OCI-M2 (cell line): ENCODE results near the gene MTMR1.

ENCODE experiments used
- DNase-seq: peaks from one replicate; lab custom pipeline; 2025; ENCODE audit not compliant: unreplicated experiment; lab: John Stamatoyannopoulos, UW

MTMR1 gene

DNA sequence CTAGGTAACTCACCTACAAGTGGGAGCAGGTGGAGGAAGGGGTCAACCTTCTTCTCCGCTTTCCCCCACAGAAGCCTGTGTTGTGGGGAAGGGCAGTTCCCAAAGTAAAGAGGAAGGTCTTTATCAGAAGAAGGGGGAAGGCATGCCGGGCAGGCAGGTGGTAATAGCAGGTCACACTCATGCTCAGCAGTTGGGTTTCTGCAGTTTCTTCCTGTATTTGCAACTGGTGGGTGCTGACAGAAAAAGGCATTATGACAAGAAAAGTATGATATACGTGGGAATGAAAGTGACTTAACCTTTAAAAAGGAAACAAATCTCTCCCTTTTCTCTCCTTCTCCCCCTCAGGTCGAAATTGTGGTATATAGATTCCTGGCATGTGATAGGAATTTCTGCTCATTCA, 3.7 kb downstream of the MTMR1 start:
- no peak for DNase-seq

DNA sequence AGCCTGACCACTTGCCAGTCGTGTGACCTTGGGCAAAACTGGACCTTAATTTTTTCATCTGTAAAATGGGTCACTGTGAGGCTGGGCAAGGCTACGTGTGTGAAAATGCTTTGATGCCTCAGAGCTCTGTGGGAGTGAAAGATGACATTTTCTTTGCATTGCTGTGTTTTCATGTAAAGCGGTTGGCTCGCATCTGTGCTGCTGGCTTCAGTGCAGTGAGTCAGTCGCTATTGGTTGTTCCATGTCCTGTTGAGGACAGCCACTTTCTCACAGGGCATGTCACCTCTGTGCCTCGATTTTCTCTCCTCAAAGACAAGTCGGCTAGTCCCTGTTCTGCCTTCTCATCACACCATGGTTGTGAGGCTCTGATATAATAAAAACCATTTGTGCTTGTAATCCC, 4.4 kb downstream of the MTMR1 start:
- no peak for DNase-seq

DNA sequence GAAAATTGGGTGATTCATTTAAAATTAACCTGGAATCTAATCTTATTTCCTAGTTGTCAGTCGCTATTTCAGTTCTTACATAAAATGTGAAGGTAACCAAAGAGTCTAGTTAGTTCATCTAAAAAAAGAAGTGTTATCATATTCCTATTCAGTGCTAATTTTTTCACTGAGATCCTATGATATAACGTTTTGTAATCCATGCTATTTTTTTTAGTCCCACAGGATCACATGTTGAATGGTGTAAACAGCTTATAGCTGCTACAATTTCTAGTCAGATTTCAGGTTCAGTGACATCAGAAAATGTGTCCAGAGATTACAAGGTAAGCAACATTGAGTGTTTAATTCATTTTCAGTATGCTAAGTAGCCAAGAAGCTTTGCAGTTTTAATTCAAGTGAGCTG, 5.8 kb downstream of the MTMR1 start:
- no peak for DNase-seq

DNA sequence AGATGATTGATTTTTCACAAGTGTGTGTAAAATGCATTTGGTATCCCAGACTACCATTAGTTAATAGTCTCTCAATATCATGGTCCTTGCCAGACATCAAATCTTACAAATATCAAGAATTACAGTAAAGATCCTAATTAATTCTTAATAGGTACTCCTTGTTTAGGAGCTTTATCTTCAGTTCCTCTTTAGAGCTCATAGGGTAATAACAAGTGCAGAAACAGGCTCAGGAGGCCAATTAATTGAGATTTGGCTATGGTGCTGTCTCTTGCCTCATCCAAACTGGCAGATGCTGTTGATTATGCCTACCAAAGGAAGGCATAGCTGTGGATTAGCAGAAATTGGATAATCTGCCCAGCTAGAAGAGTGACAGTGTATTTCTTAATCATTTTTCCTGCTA, 6.9 kb downstream of the MTMR1 start:
- no peak for DNase-seq

DNA sequence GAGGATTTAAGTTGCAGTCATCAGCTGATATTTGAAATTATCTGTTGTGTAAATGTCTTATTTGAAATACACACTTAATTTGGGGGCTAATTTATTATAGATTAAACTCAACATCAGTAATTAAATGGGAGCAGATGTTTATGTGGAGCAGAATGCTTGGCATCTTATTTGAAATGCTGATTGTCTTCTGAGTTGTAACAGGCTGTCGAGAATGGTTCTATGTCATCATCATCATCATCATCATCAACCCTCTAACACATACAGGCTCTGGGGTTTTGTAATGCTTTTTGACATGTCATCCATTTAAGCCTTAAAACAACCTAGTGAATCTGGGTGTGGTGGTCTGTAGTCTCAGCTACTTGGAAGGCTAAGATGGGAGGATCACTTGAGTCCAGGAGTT, 8.2 kb downstream of the MTMR1 start:
- DNase-seq, result no peak

DNA sequence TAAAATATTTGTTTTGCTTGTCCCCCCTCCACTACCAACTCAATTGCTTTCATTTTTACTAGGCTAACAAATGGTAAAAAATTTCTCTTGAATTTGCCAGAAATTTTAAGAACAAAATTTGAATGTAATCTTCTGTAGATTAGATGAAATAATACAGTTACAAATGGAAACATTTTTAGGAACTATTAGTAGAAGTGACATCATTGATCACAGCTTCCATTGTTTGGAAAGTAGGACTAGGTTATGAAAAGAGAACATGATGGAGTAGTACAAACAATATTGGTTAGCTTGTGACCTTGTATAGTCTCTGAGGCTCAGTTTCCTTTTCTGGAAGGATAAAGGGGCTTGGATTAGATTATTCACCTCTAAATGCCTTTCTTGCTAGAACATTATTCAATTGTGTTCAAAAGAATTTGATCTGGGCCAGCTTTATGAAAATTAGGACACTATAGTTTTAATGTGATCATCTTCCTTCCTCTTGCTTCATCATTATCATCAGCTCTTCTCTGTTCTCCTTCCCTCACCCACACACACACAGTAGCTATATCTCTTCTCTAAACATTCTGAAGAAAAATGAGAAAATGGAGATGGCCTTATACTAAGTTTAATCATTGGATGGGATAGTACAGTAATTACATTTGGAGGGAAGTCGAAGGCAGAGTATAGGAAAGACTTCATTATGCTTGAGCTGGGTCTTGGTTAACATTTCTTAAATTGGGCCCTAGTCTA, 9.9 kb downstream of the MTMR1 start:
- DNase-seq, result no peak

DNA sequence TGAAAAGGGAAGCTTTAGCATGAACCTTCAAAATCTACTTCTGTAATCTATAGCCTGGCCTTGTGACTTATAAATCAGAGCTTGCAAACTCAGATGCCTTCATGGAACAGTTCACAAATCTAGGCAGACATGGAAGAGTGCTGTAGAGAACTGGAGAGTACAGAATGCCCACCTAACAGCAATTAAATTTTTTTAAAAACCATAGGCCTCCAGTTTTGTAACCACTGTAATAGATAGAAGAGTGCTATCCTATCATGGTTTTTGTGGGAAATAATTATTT, 10.4 kb downstream of the MTMR1 start:
- DNase-seq, result no peak

DNA sequence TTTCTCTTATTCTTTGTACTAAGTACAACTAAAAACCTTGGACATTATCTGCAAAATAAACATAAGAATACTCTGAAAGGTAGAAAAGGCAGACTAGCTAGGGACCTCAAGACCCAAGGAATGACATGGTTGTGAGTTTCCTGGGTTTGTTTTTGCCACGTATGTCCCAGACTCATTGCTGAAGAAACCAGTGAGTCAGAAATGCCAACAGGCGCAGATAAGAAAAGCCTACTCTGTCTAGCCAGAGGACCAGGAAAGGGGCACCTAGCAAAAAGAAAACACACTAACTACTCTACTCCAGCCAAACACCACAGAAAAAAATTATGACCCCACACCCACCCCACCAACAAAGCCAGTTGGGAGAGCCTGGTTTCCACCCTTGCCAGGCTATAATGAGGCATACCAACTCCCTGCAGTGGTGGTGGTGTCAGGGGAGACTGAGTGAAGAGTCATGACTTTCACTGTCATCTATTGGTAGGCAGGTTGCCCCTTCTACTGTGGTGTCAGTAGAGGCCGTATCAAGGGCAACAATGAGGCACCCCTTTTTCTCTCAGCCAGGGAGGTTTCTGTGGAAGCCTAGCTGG, 10.9 kb downstream of the MTMR1 start:
- DNase-seq, result no peak

DNA sequence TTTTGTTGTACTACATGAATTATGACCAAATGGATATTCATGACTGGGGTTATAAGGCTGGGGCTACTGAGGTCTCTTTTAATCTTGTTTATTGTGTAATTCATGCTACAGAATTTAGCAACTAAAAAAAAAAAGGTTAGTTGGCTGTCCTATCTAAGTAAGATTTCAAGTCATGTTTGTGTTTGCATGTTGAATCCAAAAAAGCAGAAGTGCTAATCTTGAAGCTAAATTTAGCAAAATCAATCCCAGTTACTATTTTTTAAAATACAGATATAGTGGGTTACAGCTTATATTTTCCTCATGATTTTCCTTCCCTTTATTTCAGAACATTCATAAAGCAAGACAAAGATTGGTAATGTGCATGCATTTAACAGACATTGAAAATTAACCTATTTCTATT, 19.4 kb downstream of the MTMR1 start:
- no peak for DNase-seq

DNA sequence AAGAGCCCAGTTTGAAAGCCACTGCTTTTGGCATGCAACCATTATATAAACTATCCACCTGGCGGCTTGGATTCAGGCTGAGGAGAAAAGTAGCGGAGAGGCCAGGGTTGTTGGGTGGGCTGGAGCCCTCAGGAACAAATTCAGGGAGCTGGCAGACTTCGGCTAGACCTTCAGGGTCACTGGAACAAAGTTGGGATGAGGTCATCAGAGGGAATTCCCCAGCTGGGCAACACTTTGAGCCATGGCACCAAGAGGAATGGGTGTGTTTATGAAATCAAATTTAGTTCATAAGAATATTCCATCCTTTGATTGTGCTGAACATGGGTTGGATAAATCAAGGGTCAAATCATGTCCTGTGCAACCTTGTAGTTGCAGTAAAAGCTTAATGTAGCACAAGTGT, 22.0 kb downstream of the MTMR1 start:
- DNase-seq, result no peak

DNA sequence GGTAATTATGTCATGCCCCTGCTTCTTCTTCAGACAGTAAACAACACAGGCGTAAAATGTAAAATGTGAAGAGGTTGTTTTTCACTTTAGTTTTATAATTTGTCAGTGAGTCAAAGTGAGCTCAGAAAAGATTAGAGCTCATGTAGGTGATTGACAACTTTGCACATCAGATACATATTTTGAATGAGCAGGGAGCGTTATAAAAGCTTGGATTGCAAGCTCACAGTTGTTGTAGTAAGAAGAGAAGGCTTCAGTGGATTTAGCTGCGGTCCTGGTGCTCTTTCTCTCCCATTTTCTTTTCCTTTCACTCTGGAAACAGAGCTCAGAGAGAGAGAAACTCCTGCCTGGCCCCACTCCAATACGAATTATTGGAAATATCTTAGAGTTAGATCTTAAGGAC, 26.4 kb downstream of the MTMR1 start:
- no peak for DNase-seq

DNA sequence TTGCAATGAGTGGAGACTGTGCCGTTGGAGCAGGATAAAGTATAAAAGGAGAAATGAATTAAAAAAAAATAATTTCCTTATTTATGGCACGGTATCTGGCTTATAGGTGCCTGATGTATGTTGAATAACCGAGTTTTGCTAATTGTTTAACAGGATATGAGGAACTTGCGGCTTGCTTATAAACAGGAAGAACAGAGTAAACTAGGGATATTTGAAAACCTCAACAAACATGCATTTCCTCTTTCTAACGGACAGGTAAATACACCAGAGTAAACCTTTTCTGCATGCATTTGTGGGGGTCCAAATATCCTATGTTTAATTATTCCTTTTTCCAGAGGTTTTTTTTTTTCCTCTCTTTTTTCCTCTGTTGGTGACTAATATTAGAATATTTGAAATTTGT, 36.8 kb downstream of the MTMR1 start:
- no peak for DNase-seq

DNA sequence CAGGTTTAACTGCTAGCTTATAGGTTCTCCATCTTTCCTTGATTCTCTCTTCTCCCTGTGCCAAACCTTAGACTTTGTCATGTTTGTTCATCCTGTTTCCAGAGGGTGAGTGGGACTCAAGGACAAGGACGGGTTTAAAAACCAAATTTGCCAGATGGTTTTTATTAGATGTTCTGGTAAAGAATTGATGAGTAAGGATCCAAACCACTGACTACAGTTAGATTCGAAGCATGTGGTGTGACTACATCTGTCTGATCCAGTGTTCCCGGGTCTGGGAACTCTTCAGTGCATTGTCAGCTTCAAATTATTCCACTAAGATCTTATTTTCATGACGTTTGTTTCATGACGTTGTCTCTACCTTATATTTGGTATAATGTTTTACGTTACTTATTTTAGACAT, 37.5 kb downstream of the MTMR1 start:
- DNase-seq, result no peak

DNA sequence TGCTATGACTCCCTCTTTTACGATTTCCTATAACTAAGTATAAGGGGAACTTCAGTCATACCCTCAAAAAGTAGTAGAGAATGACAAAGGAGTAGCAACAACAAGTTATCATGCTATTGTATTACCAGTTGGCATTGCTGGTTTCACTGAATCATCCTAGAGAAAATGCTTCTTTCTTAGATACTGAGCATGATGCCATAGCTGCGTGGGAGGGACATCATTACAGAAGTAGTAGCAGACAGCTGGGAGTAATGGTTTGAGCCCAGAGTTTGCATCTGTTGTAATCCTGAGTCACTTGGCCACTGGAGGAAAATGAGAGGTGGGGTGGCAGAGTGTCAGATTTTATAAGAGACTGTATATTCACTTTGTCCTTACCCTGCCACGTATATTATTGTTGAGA, 38.6 kb downstream of the MTMR1 start:
- DNase-seq, result no peak

DNA sequence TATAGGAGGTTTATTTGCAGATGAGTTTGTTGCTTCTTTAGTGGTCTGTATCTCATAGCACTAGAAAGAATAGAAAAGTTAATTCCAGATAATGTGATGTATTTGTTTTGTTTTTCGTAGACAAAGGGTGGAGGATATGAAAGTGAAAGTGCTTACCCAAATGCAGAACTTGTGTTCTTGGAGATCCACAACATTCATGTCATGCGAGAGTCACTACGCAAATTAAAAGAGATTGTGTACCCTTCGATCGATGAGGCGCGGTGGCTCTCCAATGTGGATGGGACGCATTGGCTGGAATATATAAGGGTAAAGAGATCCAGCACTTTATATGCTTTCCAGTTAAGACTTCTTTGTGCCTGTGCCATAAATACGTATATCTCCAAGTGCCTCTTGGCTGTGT, 43.3 kb downstream of the MTMR1 start:
- no peak for DNase-seq

DNA sequence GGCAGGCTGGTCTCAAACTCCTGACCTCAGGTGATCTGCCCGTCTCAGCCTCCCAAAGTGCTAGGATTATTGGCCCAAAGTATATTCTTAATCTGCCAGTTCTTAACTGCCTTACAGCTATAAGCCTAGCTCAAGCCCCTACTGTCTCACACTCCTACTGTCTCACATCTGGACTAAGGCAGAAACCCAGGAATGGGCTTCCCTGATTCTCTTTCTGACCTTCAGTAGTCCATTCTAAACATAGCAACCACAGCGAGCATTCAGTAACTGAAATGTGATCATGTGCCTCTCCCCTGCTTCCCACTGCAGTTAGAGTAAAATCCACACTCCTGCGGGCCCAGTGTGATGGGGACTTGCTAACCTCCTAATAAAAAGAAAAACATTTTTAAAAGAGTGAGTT, 58.9 kb downstream of the MTMR1 start:
- no peak for DNase-seq

DNA sequence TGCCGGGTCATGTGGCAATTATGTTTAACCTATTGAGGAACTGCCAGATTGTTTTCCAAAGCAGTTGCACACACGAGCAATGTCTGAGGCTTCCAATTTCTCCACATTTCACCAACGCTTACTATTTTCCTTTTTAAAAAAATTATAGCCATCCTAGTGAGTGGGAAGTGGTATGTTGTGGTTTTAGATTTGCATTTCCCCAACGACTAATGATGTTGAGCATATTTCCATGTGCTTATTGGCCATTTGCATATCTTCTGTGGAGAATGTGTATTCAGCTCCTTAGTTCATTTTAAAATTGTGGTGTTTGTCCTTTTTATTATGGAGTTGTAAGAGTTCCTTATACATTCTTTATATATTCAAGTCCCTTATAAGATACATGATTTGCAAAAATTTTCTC, 60.2 kb downstream of the MTMR1 start:
- DNase-seq, result no peak

DNA sequence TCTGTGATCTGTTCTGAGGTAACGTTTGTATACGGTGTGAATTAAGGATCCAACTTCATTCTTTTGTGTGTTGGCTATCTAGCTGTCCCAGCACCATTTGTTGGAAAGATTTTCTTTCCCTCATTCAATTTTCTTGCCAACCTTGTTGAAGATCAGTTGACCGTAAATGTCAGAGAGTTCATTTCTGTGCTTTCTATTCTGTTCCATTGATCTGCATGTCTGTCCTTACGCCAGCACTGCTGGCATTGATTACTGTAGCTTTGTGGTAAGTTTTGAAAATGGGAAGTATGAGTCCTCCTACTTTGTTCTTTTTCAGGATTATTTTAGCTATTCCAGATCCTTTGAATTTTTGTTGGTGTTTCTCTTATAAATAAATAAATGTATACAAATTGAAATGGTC, 60.8 kb downstream of the MTMR1 start:
- no peak for DNase-seq

DNA sequence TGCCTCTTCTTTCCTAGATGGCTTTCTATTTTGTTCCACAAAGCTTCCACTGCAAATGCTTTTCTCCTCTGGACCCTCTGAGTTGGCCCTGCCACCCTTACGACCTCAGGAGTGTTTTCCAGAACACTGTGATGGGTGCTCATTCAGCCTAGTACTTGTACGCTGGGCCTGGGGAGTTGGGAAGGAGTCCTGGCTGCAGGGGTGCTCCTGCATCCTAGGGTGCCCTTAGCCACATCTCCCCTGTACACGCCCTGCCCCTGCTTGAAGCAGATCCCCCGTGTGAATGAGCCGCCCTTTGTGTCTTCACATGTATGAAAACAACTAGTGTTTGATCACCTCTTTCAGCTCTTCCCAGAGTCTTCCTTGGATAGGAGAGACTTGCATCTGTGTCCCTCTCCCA, 64.2 kb downstream of the MTMR1 start:
- no peak for DNase-seq

DNA sequence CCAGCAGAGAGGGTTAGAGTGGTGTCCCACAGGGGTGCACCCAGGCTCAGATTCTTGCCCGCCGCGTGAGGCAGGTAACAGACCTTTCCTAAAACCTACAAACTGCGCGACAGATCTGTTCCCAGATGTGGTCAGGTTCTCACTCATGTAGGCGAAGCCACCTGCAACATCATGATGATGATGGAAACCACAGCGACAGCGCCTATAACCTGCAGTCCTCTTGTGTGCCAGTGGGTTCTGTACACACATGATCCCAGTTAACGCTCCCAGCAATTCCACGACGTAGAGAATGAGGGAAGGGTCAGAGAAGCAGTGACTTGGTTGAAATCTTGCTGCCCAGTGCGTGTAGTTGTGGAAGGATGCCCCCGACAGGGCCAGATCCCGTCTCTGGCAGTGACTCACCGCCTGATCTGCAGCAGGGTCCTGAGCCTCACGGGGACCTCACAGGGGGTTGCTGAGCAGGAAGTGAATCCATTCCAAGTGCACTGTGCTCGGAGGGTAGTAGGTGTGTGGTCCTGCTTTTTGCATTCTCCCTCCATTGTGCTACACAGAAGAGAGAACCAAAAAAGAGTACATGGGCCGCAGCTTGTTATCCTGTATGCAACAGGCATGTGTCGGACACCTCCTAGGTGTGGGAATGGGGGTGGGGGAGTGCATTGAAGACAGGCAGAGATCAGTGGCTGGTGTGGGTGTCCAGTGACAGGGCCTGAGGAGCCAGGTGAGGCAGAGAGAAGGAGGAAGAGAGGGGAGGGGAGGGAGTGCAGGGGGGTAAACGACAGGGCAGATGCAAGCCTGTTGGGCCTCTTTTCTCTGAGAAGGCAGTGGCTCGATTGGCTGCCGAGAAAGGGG, 66.6 kb downstream of the MTMR1 start:
- no peak for DNase-seq

DNA sequence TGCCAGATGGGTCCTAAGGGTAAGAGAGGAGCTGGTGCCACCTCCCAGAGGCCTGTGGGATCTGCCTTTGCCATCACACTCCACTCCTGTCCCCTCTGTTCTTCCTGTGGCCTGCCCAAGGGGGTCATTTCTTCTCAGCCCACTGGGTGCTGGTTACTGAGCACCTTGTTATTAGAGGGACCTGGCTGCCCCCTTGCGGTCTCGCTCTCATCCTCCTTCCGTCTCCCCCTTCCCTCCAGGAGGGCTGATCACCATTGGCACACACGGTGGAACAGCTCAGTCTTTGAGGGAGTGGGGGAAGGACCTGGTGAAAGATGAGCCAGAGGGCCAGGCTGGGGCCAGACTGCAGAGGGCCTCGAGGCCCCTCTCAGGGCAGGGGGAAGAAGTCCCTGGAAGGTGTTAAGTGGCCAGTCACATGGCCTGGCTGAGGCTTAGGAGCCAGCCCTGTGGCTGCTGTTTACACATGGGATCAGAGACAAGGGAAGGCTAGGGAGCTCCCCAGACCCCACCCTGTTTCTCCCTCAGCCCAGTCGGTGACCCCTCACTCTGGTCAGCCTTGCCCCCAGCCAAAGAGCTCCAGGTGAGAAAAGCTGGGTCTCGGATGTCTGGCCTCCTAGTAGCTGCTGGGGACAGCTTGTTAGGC, 68.1 kb downstream of the MTMR1 start:
- no peak for DNase-seq

DNA sequence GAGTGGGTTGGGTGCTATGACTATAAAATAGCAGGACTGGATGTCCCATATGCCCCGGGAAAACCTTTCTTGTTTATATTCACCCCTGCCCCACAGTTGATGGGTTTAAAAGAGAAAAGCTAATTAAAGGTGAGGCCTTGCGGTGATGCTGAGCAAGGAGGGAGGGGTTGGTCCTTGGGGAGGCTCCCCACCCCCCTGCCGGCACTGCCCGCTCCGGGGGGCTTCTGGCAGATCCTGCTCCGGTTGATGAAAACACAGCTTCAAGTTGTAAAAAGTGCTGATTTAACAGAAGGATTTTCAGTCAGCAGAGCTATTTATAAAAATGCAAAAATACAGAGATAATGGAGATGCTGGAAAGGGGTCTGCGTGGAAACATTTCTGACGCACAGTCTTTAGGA, 68.6 kb downstream of the MTMR1 start:
- DNase-seq, result no peak
